ENCODE data around the gene DNAJC7. TPM values are rescaled to one million over a fixed set of nuclear protein-coding genes. Genes with fewer than 3 reads are reported as not detected.

DNAJC7 gene
- total and polyA plus RNA-seq, 9 of the 15 experiments (the other 6 are each of a cell fraction or from before 2014, with no cell fraction given), result 85.8 to 262 (median 157) TPM

- TF ChIP-seq, protein P1, sequence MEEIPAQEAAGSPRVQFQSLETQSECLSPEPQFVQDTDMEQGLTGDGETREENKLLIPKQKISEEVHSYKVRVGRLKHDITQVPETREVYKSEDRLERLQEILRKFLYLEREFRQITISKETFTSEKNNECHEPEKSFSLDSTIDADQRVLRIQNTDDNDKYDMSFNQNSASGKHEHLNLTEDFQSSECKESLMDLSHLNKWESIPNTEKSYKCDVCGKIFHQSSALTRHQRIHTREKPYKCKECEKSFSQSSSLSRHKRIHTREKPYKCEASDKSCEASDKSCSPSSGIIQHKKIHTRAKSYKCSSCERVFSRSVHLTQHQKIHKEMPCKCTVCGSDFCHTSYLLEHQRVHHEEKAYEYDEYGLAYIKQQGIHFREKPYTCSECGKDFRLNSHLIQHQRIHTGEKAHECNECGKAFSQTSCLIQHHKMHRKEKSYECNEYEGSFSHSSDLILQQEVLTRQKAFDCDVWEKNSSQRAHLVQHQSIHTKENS (CRISPR knock-in tag; IDR thresholded peaks at IDR 0.05), result no peak
- no peak for TF ChIP-seq LEF1 (IDR thresholded peaks at IDR 0.05)
- TF ChIP-seq STAT5A (IDR thresholded peaks at IDR 0.05; ENCODE audit: borderline replicate concordance, low read length), result no peak
- TF ChIP-seq KDM2B (CRISPR knock-in tag; IDR thresholded peaks at IDR 0.05), result no peak
- no peak for TF ChIP-seq ZNF41 (CRISPR knock-in tag; conservative IDR thresholded peaks at IDR 0.05)
- TF ChIP-seq HMGN3 (IDR thresholded peaks at IDR 0.05; ENCODE audit: borderline replicate concordance, extremely low read depth, insufficient read length, low read depth, low read length), result peak; percentile 21
- no peak for TF ChIP-seq MCM2 (IDR thresholded peaks at IDR 0.05; ENCODE audit: low read depth)
- TF ChIP-seq KLF13 (tag; IDR thresholded peaks at IDR 0.05; ENCODE audit: borderline replicate concordance, low read depth), result no peak
- TF ChIP-seq ARHGAP35 (IDR thresholded peaks at IDR 0.05; ENCODE audit: partially characterized antibody), result no peak
- no peak for TF ChIP-seq ZNF143 (CRISPR knock-in tag; IDR thresholded peaks at IDR 0.05)
- TF ChIP-seq RAD21 (CRISPR knock-in tag; conservative IDR thresholded peaks at IDR 0.05 in 1 of 2, IDR thresholded peaks at IDR 0.05 in 1 of 2), result peak; percentile 65 to 86
- TF ChIP-seq VEZF1 (CRISPR knock-in tag; IDR thresholded peaks at IDR 0.05), result no peak
Measured at GRCh38 chr17:41959336-41960095, 57.7 kb downstream of the DNAJC7 start (continued).
